HG03066 (cell line): Measurements from ENCODE around the gene TSSK2.
"Not testable (repeated sequence)": the region's sequence is repeated elsewhere in the genome, so short reads cannot be mapped to it uniquely, and the experiment has no call there.

Experiments
- ATAC-seq: cut with Tn5 transposase; IDR thresholded peaks from one replicate; pipeline ENCODE4 v1.9.1; 2021; ENCODE audit warnings: low read depth; ENCODE audit not compliant: unreplicated experiment

TSSK2 gene

DNA sequence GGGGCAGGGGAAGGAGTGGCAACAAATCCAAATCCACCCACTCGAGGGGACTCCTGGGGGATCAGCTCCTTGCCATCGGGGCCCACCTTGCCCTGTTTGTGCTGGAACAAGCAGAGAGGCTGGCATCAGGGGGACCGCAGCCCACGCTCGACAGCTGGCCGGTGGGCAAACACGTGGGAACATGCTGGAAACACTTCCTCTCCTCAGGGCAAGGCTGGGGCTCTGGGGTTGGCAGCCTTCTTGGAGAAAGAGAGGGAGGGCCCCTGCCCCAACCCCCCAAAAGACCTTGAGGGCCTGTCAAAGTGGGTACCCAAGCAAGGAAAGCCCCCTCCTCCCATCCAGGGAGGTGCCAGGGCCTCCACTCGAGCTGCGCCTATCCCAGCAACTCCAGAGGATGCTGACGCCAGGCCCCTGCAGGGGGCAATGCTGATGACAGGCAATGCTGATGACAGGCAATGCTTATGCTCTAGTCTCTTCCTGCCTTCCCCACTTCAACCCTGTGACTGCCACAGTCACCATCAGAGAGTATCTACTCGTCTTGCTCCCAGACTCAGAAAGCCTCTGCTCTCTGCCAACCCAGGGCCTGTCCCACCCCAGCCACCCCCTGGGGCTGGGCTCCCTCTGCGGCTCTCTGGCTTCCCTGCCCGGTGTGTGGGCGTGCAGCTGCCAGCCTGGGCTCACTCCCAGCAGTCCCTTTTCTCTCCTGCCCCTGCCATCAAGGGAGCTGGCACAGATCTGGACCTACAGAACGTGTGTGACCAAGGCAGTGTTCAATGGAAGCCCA is 7.3 kb downstream of the TSSK2 start:
- no peak for ATAC-seq

DNA sequence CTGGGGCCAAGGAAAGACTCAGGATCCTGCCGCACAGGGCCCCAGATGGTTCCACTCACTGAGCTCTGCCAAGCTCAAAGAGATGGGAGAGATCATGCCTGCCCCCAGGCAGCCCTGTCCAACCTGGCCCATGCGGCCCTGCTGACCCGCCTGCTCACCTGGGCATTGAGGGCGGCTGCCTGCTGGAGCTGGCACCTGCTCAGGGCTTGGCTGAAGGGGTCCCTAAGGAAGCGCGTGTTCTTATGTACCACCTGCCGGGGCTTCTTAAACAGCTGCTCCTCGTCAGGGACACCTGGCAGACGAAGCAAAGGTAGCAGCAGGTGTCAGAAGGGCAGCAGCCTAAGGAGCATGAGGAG is 7.9 kb downstream of the TSSK2 start:
- no peak for ATAC-seq

DNA sequence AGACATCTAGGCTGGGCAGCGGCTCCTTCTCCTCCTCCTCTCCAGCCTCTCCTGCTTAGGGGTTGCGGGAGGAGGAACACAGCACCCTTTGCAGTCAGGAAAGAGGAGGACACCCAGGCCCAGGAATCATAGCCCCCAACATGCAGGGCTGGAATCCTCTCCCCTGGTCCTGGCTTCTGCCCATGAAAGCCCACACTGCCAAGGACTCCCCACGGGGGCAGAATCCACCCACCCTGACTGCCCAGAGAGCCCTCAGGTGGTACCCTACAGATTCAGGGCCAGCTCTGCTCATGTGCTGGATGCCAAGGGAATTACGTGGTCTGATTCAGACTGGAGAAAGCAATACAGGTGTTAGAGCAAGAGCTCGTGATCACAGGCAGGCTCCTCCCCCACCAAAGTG is 8.9 kb downstream of the TSSK2 start:
- no peak for ATAC-seq

DNA sequence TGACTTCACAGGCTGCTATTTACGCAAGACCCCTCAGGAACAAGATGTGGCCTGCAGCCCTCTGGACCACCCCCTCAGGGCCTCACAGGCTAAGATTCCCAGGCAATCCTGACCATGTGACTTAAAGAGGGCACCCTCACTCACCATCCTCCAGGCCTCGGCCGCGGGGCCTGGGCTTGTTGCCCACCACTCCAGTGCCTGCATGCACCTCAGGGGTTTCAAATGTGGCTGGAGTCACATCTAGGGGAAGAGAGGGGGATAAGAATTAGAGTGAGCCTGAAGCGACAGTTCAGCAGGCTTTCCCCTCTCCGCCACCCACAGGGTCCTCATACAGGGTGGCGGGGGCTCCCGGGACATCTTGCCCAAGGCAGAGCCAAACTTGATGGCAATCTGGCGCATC is 11.3 kb downstream of the TSSK2 start:
- no peak for ATAC-seq

DNA sequence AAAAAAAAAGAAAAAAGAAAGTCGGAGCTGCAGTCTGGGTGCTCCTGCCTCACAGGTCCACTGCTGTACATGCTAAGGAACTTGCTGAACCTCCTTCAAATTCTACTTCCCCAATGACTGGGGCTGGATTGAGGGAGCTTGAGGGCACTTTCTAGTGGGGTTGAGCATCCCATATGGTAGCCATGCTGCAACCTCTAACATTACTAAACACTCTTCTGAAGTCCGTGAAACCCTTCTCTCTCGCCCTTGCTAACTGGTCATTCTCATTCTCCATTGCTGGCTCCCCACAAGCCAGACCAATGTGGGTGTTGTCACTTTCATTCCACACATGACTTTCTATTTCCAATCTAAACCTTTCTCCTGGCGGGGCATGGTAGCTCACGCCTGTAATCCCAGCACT is 12.1 kb downstream of the TSSK2 start:
- no peak for ATAC-seq

DNA sequence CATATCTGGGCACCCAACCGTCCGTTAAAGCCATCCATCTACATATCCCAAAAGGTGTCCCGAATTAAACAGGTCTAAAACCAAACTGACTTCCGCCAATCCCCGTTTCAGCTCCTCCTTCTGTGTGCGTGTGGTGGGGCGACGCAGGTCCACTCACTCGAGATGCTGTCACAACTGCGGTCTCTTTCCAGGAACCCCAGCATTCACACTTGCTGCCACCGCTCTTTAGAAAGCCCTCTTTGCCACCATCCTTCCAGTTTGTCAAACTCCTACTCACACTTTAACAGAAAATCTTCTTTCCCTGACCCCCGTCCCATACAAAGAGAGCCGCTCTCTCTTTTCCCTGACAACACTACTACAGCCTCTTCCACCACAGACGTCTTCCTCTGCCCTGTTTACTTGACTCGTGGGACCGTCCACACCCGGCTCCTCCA is 12.9 kb downstream of the TSSK2 start:
- ATAC-seq = peak; percentile 12

DNA sequence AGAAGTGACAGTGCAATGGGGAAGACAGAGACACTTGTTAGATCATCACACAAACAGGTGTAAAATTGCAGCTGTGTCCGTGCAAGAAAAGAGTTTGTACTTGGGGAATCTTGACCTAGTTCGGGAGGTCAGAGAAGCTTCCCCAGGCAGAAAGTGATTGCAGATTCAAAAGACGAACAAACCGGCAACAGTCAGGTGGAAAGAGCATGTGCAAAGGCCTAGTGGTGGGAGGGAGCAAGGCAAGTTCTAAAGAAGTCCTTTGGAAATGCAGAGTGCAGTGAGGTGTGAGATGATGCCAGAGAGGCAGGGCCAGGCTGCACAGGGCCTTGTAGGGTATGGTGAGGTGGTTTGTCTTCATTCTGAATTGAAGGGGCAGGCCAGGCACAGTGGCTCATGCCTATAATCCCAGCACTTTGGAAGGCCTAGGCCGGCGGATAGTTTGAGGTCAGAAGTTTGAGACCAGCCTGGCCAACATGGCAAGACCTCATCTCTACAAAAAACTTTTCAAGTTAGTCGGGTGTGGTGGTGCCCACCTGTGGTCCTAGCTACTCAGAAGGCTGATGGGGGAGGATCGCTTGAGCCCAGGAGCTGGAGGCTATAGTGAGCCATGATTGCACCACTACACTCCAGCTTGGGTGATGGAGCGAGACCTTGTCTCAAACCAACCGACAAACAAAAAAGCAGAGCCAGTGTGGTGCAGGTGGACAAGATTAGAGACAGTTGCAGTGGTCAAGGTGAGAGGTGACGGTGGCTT is 15.3 kb downstream of the TSSK2 start:
- no peak for ATAC-seq

DNA sequence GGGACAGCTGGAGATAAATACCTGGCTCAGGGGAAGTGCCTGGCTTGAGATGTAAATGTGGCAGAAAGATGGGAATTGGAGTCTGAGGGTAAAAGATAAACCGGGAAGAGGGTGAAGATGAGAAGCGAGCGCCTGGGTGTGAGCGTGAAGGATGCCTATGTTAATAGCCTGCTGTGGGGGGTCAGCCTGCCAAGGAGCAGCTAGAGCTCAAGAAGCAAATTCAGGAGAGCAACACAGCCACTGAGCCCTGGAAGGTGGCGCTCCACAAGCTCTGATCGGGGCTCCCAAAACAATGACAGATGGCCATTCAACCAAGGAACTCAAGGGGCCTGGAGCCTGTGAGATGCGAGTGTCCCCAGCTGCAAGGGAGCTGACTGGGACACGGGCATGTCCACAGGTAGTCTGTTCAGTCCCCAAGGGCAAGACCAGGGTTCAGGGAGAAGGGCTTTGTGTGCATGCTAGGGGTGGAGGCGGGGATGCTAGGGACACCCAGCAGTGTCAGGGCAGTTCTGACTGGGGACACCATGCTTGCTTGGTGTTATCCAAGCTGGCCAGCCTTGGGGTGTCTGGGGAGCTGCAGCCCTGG is 16.2 kb downstream of the TSSK2 start:
- no peak for ATAC-seq

DNA sequence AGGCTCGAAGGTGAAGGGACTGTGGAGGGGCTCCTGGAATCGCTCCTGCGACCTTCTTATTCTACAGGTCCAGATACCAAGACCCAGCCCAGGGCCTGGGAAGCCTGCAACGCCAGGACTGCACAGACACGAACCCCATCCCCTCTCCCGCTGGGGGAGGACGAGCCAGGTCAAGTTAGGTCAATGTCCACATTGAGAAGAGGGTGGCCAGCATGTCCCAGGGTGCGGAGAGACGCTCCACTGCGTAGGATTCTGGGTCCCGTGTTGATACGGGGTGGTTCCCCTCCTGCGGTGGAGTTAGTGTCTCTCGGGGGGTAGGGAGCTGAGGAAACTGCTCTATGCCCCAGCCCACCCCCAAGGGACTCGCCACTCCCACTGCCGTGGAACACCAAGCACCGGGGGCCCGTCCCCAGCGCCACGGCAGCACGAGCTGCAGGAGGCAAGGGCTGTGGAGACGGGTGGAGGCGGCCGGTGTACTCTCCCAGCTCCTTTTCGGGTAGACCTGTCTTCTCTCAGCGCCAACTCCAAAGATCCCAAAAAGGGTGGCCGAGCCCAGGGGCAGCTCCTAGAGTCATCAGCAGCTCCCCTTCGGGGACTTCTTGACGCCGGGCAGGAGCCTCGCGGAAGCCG is 17.4 kb downstream of the TSSK2 start:
- ATAC-seq = no peak

DNA sequence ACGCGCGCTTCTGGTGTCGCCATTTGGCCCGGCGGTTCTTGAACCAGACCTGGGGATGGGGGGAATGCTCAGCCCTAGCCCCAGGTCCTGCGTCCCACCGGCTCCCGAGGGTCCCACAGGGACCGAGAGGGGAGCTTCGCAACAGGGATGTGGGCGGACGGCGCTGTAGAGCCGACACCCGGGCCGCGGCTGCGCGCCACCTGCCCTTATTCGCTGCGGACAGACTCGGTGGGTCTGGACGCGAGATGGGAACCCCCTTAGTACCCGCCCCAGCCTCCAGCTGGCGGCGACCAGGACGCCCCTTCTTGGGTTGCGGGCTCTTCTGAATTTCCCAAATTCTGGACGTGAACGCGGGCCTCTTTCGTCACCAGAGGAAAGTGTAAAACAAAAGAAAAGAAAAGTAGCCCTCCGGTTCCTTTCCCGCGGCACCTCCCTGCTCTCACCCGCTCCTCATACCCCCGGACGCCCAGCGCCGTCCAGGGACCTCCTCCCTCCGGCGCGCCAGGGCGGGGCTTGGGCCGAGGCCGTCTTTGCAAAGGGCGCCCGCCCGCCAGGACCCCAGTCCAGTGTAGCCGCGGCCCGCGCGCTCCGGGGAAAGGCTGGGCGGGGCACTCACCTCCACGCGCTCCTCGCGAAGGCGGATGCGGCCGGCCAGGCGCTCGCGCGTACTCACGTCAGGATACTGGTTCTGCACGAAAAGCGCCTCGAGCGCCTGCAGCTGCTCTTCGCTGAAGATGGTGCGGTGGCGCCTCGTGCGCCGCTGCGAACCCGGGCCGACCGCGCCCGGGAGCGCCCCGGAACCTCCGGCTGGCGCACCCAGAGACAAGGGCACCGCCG is 18.2 kb downstream of the TSSK2 start:
- ATAC-seq = no peak

DNA sequence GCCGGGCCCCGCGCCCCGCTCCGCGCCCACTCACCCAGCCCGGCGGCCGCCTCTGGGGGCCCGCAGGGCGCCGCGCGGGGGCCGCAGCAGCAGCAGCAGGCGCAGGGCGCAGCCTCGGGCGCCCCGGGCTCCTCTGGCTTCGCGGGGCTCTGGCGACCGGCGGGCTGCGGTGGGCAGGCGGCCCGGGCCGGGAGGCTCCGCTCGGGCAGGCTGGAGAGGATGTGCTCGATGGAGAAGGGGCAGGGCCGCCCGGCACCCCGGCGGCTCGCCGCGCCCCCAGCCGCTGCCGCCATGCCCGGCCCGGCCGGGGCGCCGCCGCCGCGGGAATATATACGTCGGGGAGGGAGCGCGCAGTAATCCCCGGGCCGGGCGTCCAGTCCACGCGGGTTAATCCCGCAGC is 18.9 kb downstream of the TSSK2 start, which contains the start of gene GSC2:
Gene GSC2, minus strand, starts transcription at position 302 of the 400 bp plus-strand sequence. Its CDS starts 9 bp downstream, at position 293.
- no peak for ATAC-seq

DNA sequence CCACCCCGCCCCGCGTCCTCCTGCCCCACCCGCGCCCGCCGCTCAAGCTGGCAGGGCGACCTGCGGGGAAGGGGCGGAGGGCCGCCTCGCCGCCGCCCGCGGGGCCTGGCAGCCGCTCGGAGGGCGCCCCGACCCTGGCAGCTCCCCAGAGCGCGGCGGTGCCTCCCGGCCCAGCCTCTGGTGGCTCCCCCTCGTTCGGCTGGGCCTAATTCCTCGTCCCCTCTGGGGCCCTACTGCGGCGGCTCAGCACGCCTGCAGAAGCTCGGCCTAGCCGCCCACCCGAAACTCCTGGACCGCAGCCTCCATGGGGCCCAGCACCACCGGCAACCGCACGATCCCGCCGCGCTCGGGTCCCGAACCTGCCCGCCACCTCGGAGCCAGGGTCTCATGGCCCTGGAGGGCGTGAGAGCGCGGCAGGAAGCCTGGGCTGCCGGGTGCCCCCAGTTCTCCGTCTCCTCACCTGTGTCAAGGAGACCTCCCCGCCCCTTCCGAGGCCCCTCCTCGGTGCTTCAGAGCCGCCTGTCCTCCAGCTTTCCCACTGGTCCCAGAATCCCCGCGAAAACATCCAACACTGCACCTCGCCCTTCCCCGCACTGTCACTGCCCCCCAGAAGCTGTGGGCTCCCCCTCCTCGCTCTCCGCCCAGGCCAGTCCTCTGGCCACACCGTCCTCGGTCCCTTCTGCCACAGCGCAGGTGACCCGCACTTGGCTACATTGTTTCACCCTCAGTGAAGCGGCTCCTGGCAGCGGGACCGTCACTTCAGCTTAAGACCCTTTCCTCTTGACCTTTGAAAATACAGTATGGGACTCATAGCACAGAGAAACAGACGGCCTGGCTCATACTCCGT is 19.6 kb downstream of the TSSK2 start:
- no peak for ATAC-seq

DNA sequence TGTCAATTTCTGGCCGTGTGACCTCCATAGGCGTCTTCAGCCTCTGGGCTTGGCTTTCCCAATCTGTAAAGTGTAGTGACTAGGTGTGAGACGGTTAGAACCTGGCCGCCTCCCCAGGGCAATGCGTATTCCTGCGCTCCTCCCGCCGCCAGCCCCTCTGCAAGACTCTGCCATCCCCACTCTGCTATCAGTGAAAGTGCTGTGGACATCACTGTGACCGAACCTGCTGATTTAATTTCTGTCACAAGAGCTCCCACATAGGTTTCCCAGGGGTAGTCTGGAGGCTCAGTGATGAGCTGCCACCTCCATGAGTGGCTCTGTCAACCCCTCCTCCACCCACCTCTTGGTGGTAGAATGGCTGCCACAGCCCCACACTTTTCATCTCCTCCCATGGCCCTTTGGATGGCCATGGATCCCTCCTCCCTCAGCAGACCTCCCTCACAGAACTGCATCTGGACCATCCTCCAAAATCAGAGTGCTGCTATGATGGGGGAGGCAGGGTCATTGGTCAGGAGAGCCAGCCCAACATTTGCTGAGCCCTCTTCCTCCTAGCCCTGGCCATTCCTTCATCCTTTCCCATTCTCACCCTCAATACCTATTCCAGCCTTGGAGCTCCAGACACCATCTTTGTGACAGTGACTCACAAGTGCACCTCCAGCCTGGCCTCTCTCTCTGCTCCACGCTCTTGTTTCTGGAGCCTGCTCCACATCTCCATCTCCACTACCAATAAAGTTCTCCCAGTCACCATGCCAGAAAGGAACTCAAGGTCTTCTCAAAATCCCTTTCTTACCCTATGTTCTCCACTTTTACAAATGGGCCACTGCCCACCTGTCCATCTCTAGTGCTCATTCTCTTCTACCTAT is 20.5 kb downstream of the TSSK2 start:
- no peak for ATAC-seq

DNA sequence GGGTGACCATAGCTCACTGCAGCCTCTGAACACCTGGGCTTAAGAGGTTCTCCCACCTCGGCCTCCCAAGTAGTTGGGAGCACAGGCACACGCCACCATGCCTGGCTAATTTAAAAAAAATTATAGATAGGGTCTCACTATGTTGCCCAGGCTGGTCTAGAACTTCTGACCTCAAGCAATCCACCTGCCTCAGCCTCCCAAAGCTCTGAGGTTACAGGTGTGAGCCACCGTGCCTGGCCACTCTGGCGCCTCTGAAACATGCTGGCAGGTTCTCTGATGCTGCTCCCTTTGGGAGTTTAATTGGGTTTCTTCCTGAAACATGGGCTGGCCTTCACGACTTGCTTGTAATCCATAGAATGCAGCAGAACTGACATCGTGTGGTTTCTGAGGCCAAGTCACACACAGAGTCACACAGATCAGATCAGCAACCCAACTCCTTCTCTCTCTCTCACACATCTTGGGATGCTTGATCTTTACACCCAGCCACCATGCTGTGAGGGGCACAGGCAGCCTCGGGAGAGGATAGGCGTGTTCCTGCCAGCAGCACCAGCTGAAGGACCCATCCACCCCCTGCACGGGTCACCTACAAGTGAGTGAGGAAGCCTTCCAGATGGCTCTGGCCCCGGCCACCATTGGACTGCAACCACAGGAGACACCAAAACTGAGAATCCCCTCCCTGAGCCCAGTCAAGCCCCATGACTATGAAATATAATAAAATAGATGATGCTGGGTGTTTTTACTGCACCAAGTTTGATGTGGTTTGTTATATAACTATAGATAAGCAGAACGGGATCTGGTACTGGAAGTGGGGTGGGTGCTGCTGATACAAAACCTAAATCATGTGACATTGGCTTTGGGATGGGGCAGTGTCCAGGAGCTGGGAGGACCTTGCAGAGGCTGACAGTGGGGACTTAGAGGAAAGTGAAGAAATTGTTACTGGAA is 22.1 kb downstream of the TSSK2 start:
- ATAC-seq = no peak

DNA sequence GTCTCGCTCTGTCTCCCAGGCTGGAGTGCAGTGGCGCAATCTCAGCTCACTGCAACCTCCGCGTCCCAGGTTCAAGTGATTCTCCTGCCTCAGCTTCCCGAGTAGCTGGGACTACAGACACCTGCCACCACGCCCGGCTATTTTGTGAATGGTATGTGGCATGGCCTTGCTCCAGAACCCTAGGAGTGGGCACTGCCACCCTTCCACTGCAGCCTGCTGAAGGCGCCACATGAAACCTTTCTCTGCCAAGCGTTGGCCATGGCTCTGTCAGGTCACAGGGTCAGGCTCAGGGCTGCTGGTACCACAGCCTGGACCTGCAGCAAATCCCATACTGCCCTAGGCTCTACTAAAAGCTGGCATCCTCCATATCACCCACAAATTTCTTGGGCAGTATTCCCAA is 25.0 kb downstream of the TSSK2 start:
- not testable (repeated sequence) for ATAC-seq

DNA sequence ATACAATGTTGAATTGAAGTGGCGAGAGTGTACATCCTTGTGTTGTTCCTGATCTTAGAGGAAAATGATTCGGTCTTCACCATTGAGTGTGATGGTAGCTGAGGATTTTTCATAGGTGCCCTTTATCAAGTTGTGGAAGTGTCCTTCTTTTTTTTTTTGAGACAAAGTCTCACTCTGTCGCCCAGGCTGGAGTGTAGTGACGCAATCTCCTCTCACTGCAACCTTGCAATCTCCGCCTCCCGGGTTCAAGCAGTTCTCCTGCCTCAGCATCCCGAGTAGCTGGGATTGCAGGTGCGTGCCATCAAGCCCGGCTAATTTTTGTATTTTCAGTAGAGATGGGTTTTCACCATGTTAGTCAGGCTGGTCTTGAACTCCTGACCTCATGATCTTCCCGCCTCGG is 27.5 kb downstream of the TSSK2 start:
- ATAC-seq = not testable (repeated sequence)

DNA sequence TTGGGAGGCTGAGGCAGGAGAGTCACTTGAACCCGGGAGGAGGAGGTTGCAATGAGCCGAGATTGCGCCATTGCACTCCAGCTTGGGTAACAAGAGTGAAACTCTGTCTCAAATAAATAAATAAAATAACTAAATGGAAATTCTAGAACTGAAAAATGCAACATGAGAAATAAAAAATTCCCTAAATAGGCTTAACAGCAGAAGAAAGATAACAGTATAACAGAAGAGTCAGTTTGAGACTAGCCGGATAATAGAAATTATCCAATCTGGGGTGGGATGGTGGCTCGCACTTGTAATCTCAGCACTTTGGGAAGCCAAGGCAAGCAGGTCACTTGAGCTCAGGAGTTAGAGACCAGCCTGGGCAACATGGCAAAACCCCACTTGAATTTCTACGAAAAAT is 33.3 kb downstream of the TSSK2 start:
- no peak for ATAC-seq
